K562 treated with DMSO at 1 percent for 24 hours (cell line): ENCODE measurements around the gene WNT7A. TPM values are rescaled to one million over a fixed set of nuclear protein-coding genes. Genes with fewer than 3 reads are reported as not detected.

Experiments used
- total RNA-seq: library from RNA; unstranded; fragments of 300-600 nt; gene quantifications from 2 replicates; pipeline ENCODE4 v1.2.3, GENCODE V29; 2022; ENCODE audit warnings: low read depth; ENCODE audit not compliant: insufficient read depth

WNT7A gene
- not detected in 2 replicates for total RNA-seq

GRCh38 chr3:13879946-13880810 is at the start of gene WNT7A:
Gene WNT7A, minus strand, starts transcription at chr3:13880071. Its CDS starts 255 bp downstream, at chr3:13879816.

Other genes with a start within 250 kb of the WNT7A start
- 14.1 and 14.2 TPM in 2 replicates for gene CHCHD4, start 244.8 kb upstream of the WNT7A start, total RNA-seq
- gene TMEM43, start 245.0 kb upstream of the WNT7A start, total RNA-seq = 32.0 and 32.4 TPM in 2 replicates